ENCODE results near the gene HNRNPC.
"Not testable (repeated sequence)": the region's sequence is repeated elsewhere in the genome, so short reads cannot be mapped to it uniquely, and the experiment has no call there.

- TF ChIP-seq CTCF, POLR2A, POLR2AphosphoS5 (IDR thresholded peaks at IDR 0.05): not testable (repeated sequence)
Measured at GRCh38 chr14:21272661-21273060, 3.4 kb upstream of the HNRNPC start.

All from breast epithelium (tissue), 3 donors.